ENCODE measurements around the gene P2RX1.

P2RX1 gene

GRCh38 chr17:3959295-3959899 is 43.1 kb upstream of the P2RX1 start:
- TF ChIP-seq TSHZ2 (CRISPR knock-in tag; IDR thresholded peaks at IDR 0.05) (no peak), POU6F1 (CRISPR knock-in tag; IDR thresholded peaks at IDR 0.05; ENCODE audit: borderline replicate concordance, low read depth) (no peak), RARB (CRISPR knock-in tag; IDR thresholded peaks at IDR 0.05) (no peak), ZC3H10 (CRISPR knock-in tag; IDR thresholded peaks at IDR 0.05) (no peak), TCF4 (CRISPR knock-in tag; IDR thresholded peaks at IDR 0.05; ENCODE audit: borderline replicate concordance) (no peak), TOX (CRISPR knock-in tag; IDR thresholded peaks at IDR 0.05; ENCODE audit: borderline replicate concordance) (no peak), CSDC2 (CRISPR knock-in tag; IDR thresholded peaks at IDR 0.05) (no peak), ZNF565 (CRISPR knock-in tag; conservative IDR thresholded peaks at IDR 0.05; ENCODE audit: low read depth) (no peak), ARNTL (CRISPR knock-in tag; IDR thresholded peaks at IDR 0.05; ENCODE audit: borderline replicate concordance, low read depth) (no peak), GLIS3 (CRISPR knock-in tag; IDR thresholded peaks at IDR 0.05) (no peak), ZFP30 (CRISPR knock-in tag; IDR thresholded peaks at IDR 0.05) (no peak), ZFP3 (CRISPR knock-in tag; IDR thresholded peaks at IDR 0.05) (no peak), SNAI2 (CRISPR knock-in tag; IDR thresholded peaks at IDR 0.05) (no peak), CSRNP3 (CRISPR knock-in tag; IDR thresholded peaks at IDR 0.05) (no peak), ESRRG (CRISPR knock-in tag; IDR thresholded peaks at IDR 0.05) (no peak), PPARA (CRISPR knock-in tag; IDR thresholded peaks at IDR 0.05; ENCODE audit: borderline replicate concordance) (no peak), BACH2 (CRISPR knock-in tag; IDR thresholded peaks at IDR 0.05; ENCODE audit: borderline replicate concordance) (no peak)

GRCh38 chr17:3957735-3958599 is 41.7 kb upstream of the P2RX1 start:
- ATAC-seq: no peak
- TF ChIP-seq ZC3H10 (CRISPR knock-in tag; IDR thresholded peaks at IDR 0.05) (no peak), ZNF8 (CRISPR knock-in tag; IDR thresholded peaks at IDR 0.05) (no peak), OSR1 (CRISPR knock-in tag; IDR thresholded peaks at IDR 0.05) (no peak), ZNF565 (CRISPR knock-in tag; conservative IDR thresholded peaks at IDR 0.05; ENCODE audit: low read depth) (no peak), GLIS3 (CRISPR knock-in tag; IDR thresholded peaks at IDR 0.05) (no peak), CREB5 (CRISPR knock-in tag; IDR thresholded peaks at IDR 0.05; ENCODE audit: low read depth) (no peak), BACH2 (CRISPR knock-in tag; IDR thresholded peaks at IDR 0.05; ENCODE audit: borderline replicate concordance) (no peak), ARNTL (CRISPR knock-in tag; IDR thresholded peaks at IDR 0.05; ENCODE audit: borderline replicate concordance, low read depth) (no peak), TOX (CRISPR knock-in tag; IDR thresholded peaks at IDR 0.05; ENCODE audit: borderline replicate concordance) (no peak), CSDC2 (CRISPR knock-in tag; IDR thresholded peaks at IDR 0.05) (no peak)

More at GRCh38 chr17:3959295-3959899, 43.1 kb upstream of the P2RX1 start:
- ATAC-seq: no peak; the same call in 2 of the 3 replicates

- ATAC-seq: no peak
- TF ChIP-seq ZNF565 (CRISPR knock-in tag; conservative IDR thresholded peaks at IDR 0.05; ENCODE audit: low read depth) (no peak), POU6F1 (CRISPR knock-in tag; IDR thresholded peaks at IDR 0.05; ENCODE audit: borderline replicate concordance, low read depth) (no peak), CSDC2 (CRISPR knock-in tag; IDR thresholded peaks at IDR 0.05) (no peak), ZFP3 (CRISPR knock-in tag; IDR thresholded peaks at IDR 0.05) (no peak), ISL1 (CRISPR knock-in tag; IDR thresholded peaks at IDR 0.05) (no peak), BACH2 (CRISPR knock-in tag; IDR thresholded peaks at IDR 0.05; ENCODE audit: borderline replicate concordance) (no peak), ZNF70 (CRISPR knock-in tag; IDR thresholded peaks at IDR 0.05) (no peak), RARB (CRISPR knock-in tag; IDR thresholded peaks at IDR 0.05) (no peak), CREB5 (CRISPR knock-in tag; IDR thresholded peaks at IDR 0.05; ENCODE audit: low read depth) (no peak), OSR1 (CRISPR knock-in tag; IDR thresholded peaks at IDR 0.05) (no peak)
Measured at GRCh38 chr17:3956983-3957382, 40.7 kb upstream of the P2RX1 start.

Measured in SK-N-SH treated with all-trans-retinoic acid at 6 μM for 48 hours (cell line).